ENCODE data around the gene SOCS6.
"Not testable (repeated sequence)": the region's sequence is repeated elsewhere in the genome, so short reads cannot be mapped to it uniquely, and the experiment has no call there.

The SOCS6 gene

GRCh38 chr18:70288851-70289328, at the start of gene SOCS6:
Gene SOCS6 (plus strand): TSS chr18:70289045. CDS start chr18:70324669, 35,624 bp downstream.
- DNase-seq (ENCODE audit: low read depth) = no peak

GRCh38 chr18:70243131-70243929, 45.5 kb upstream of the SOCS6 start:
- DNase-seq (ENCODE audit: low read depth) = no peak

GRCh38 chr18:70246061-70246466, 42.8 kb upstream of the SOCS6 start:
- no peak for DNase-seq (ENCODE audit: low read depth)

GRCh38 chr18:70249118-70249517, 39.7 kb upstream of the SOCS6 start:
- DNase-seq (ENCODE audit: low read depth) = no peak

GRCh38 chr18:70249861-70250260, 39.0 kb upstream of the SOCS6 start:
- DNase-seq (ENCODE audit: low read depth) = not testable (repeated sequence)

- no peak for DNase-seq (ENCODE audit: low read depth)
Measured at GRCh38 chr18:70250781-70251180, 38.1 kb upstream of the SOCS6 start.

- no peak for DNase-seq (ENCODE audit: low read depth)
Measured at GRCh38 chr18:70256184-70256583, 32.7 kb upstream of the SOCS6 start.

GRCh38 chr18:70256994-70257393, 31.9 kb upstream of the SOCS6 start:
- no peak for DNase-seq (ENCODE audit: low read depth)

- DNase-seq (ENCODE audit: low read depth) = no peak
Measured at GRCh38 chr18:70258243-70258642, 30.6 kb upstream of the SOCS6 start.

- DNase-seq (ENCODE audit: low read depth) = no peak
Measured at GRCh38 chr18:70260683-70261082, 28.2 kb upstream of the SOCS6 start.

GRCh38 chr18:70261141-70261788, 27.6 kb upstream of the SOCS6 start:
- DNase-seq (ENCODE audit: low read depth) = no peak

GRCh38 chr18:70263336-70263735, 25.5 kb upstream of the SOCS6 start:
- DNase-seq (ENCODE audit: low read depth) = no peak

GRCh38 chr18:70271742-70272141, 17.1 kb upstream of the SOCS6 start:
- DNase-seq (ENCODE audit: low read depth) = no peak

GRCh38 chr18:70273021-70273420, 15.8 kb upstream of the SOCS6 start:
- no peak for DNase-seq (ENCODE audit: low read depth)

GRCh38 chr18:70276416-70277191, 12.2 kb upstream of the SOCS6 start:
- no peak for DNase-seq (ENCODE audit: low read depth)

- no peak for DNase-seq (ENCODE audit: low read depth)
Measured at GRCh38 chr18:70279470-70279869, 9.4 kb upstream of the SOCS6 start.

GRCh38 chr18:70280007-70280925, 8.6 kb upstream of the SOCS6 start:
- DNase-seq (ENCODE audit: low read depth) = no peak

- DNase-seq (ENCODE audit: low read depth) = no peak
Measured at GRCh38 chr18:70284976-70285620, 3.7 kb upstream of the SOCS6 start.

- DNase-seq (ENCODE audit: low read depth) = no peak
Measured at GRCh38 chr18:70287731-70288130, 1.1 kb upstream of the SOCS6 start.

GRCh38 chr18:70288171-70288850, 534 bp upstream of the SOCS6 start:
- no peak for DNase-seq (ENCODE audit: low read depth)

Data from activated T-cell treated with anti-CD3 and anti-CD28 coated beads for 24 hours (primary cell).